Anterior cingulate cortex (tissue), 58 donors: ENCODE data around the gene CASTOR1.

Experiments used
- DNase-seq, 58 donors: peaks; one replicate each; lab custom pipeline; 2025; lab: John Stamatoyannopoulos, UW

The CASTOR1 gene

DNA sequence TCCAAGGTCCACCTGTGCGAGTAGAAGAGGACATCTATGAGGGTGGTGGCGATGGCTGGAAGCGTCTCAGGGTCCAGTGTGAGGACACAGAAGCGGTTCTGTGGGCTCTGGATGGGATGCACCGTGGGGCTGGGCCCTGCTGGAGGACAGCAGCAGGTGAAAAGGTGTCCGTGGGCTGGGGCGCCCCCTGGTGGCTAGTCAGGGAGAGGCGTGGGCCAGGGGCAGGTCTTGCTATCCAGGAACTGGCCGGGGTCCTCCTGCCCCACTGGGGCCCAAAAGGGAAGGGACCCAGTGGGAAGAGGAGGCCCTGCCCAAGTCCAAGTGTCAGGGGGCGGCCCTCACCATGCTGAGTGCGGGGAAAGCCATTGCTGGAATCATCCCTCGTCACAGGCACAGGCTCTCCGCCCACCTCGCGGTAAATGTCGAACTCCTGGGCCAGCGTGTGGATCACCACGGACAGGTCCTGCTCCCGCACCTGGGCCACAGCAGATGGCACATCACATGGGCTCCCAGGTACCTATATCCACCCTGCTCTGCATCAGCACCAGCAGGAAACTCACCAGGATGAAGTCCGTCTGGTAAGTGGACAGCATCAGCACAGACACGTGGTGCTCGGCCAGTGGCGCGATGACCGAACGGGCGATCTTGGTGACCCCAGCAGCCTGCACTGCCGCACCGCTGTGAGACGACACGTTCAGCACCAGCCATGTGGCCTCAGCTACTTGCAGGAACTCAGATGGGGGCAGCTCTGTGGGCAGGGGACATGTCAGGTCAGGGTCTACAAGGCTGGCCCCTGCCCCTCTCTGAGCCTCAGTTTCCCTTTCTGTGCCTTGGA is 2.3 kb downstream of the CASTOR1 start:
- DNase-seq, result peak in 28 of 58 donors; percentile 6 to 67 (median 30)

DNA sequence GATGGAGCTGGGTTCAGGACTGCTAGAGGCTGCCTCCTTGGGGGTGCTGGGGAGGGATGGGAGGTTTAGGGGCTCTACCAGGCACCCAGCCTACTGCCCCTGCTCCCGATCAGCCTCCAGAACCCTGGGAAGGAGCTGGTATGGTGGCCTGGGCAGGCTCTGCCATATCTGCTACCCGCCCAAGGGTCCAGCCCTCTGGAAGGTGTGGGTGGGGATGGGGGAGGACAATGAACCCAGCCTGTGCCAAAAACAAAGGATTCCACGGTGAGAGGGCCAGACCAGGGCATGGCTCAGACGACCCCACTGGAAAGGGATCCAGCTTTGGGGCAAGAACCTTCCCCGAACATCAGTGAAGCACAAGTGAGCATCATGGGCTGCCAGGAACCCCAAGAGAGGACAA is 3.0 kb downstream of the CASTOR1 start:
- DNase-seq, result no peak

DNA sequence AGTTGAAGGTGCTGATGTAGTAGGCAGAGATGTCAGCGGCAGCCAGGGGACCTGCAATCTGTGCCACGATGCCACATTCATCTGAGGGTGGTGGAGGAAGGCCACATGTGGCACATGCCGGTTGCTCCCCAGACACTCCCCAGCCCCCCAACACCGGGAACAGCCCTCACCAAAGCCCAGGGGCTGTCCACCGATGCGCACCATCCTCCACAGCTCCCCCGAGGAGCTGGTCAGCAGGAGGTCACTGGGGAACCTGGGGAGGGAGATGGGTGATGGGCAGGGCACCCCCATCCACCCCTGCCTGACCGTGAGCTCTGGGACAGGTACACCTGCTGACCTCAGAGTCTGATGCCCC is 3.5 kb downstream of the CASTOR1 start:
- DNase-seq, result no peak

DNA sequence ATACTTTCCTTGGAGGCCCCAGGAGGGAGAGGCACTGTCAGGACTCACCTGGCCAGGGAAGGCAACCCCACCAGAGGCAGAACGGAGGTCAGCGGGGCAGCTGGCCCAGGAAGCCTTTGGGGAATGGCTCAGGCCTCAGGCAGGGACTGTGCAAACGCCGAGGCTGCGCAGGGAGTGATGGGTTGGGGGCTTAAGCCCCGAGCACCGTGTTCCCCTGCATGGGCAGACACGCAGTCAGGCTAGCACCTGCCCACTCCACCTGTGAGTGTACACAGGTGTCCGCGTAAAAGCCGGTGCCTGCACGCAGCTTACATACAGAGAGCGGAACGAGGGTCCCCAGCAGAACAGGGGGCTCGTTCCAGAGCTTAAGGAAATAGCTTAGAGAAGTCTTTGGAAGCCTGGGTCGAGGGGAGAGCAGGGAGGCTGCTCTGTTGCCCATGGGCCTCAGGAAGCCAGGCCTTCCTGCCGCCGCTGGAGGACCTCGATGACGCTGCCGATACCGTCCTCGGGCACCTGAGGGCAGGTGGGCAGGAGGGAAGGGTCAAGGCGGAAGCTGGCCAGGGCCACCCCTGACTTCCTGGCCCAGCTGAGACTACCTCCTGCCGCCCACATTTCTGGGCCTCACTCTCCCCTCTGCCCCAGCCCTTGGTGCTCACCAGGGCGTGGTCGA is 4.0 kb downstream of the CASTOR1 start:
- no peak for DNase-seq

DNA sequence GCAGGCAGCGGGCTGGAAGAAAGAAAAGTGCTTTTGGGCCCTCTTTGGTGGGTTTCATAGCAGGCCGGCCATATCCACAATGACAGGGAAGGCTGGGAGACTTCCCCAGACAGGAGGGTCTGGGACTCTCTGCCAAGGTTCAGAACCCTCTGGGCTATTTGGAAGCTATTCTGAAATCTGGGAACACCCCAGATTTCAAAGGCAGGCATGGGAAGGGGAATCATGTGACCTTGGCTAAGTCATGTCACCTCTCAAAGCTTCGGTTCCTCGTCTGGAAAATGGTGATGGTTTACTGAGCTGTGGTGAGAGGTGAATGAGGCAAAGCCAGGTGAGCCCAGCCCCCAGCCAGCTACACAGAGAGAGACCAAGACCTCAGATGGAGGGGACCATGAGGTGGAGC is 4.6 kb downstream of the CASTOR1 start:
- DNase-seq, result no peak

DNA sequence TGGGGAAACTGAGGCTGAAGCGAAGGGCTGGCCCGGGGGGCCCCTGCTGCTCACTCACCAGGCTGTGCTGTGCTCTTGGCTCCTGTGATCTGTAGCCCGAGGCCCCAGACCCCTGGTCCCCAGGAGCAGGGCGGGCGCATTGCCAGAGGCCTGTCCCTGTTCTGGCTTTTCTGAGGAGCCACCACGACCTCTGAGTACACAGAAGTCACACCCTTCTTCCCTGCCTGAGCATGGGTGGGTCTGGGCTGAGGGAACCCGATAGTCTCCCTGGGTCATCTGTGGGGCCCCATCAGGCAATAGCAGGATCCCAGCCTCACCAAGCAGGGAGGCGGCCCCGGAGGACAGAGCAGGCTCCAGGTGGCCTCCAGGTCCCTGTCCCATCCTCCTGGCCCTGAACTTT is 5.1 kb downstream of the CASTOR1 start:
- no peak for DNase-seq

DNA sequence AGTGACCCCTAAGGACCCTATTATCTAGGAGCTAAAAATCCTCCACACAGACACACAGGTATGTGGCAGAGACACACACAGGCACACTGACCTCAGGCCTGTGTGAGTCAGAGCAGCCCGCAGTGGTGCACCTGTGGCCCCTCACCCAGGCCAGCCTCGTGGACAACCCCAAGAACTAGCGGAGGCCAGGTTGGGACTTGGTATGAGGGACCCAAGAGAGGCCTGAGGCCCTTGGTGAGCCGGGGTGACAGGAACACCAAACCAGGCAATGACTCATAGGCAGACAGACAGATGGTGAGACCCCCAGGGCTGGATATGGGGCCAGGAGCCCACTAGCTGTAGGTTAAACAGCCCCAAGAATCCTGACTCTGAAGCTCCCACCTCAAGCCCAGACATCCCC is 6.0 kb downstream of the CASTOR1 start:
- no peak for DNase-seq

DNA sequence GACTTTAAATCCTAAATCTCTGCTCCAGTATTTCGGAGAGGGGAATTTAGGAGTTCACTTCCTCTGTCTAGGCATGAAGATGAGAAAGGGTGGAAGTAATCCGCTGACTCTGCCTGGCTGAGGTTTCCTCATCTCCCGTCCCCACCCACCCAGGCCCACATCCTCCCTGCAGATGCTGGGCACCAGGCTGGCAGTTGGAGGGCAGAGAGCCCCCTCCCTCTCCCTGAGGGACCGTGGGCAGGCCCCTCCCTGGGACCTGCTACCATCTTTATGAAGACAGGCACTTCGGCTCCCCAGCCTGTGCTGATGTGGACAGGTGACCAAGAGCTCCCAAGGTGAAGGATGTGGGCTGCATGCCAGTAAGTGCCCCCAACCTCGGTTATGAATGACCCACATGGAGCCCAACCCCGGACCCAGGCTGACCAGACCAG is 6.7 kb downstream of the CASTOR1 start:
- DNase-seq, result no peak

DNA sequence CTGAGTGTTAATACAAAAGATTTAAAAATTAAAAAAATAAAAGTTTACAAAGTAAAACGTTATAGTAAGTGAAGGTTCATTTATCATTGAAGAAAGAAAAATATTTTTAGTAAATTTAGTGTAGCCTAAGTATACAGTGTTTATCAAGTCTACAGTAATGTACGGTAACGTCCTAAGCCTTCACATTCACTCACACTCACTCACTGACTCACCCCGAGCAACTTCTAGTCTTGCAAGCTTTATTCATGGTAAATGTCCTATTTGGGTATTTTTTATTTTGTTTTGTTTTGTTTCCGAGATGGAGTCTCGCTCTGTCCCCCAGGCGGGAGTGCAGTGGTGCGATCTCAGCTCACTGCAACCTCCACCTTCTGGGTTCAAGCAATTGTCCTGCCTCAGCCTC is 8.8 kb downstream of the CASTOR1 start:
- DNase-seq, result no peak

DNA sequence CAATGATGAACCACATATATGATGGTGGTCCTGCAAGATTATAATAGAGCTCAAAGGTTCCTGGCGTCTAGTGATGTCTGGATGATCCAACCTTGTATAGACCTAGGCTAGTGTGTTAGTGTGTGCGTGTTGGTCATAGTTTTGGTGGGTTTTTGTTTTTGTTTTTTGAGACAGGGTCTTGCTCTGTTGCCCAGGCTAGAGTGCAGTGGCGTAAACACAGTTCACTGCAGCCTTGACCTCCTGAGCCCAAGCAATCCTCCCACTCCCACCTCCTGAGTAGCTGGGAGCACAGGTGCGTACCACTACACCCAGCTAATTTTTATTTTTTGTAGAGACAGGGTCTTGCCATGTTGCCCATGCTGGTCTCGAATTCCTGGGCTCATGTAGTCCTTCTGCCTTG is 9.4 kb downstream of the CASTOR1 start:
- no peak for DNase-seq

DNA sequence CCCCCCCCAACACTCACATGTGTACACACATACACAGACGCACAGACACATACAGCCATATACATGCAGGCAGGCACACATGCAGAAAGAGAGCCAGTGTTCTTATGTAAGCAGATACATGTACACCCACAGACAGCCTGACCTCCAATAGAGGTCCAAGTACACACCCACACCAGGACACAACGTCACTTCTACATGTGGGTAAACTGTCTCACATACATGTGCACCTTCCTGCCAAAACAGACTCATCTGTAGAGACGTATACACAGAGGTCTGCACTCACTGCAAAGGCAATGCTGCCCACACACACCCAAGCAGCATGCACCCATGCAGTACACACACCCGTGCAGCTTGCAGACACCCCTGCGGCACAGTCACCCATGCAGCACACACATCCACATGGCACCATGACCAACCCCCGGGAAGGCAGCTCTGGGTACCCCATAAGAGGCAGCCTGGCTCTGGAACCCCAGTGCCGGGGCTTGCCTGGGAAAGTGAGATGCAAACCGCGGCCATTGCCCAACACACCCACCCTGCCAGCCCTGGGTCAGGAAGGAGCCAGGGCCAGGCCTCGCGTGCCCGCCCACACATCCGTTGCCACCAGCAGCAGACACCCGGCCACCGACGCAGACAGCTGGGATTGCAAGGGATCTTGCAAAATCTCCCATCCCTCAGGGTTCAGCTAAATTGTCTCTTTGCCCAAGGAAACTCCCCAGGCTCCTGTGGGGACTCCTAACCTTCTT is 10.1 kb downstream of the CASTOR1 start:
- DNase-seq, result peak in 15 of 58 donors; percentile 8 to 40 (median 21)

DNA sequence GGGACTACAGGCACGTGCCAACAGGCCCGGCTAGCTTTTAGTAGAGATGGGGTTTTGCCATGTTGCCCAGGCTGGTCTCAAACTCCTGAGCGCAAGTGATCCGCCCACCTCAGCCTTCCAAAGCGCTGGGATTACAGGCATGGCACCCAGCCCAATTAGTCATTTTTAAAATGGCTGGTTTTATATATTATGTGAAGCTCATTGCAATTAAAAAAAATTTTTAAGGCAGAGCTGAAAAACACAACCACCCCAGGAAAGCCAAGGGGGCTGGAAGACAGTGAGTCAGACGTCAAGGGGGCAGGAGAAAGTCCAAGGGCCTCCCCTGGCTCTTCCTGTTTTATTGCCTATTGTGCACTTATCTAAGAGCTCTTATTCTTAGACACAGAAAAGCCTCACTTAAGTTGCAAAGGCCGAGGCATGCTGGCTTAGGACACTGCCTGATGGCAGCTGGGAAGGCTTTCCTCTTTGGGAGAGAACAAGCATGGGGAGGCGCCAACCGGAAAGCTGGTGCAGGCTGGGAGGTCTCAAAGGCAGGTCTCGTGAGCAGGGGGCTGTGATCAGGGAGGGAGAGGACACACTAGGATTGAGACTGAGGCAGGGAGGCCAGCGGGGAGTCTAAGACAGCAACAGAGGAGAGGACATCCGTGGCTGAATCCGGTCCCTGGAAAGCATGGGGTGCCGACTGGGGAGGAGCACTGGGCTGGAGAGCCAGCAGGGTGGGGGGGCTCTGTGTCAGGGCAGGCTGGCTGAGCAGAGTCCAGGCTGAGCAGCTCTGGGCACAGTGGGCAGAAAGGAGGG is 11.6 kb downstream of the CASTOR1 start:
- DNase-seq, result peak in 22 of 58 donors; percentile 9 to 74 (median 40)

DNA sequence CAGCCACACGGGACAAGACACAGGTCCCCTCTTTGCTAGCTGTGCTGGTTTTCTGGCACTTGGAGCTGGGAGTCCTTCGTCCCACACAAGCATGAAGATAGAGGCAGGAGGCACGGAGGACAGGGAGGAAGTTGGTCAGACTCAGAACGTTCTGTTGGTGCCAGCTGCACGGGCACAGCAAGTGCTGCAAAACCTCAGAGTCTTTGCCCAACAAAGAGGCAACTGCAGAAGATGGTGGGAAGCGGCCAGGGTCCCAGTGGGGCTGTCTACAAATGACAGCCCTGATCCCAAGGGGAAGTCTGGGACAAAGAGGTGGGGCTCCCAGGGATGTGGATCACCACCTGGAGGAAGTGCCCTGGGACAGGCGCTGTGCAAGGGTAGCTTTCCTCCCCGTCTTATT is 13.3 kb downstream of the CASTOR1 start:
- DNase-seq, result no peak

DNA sequence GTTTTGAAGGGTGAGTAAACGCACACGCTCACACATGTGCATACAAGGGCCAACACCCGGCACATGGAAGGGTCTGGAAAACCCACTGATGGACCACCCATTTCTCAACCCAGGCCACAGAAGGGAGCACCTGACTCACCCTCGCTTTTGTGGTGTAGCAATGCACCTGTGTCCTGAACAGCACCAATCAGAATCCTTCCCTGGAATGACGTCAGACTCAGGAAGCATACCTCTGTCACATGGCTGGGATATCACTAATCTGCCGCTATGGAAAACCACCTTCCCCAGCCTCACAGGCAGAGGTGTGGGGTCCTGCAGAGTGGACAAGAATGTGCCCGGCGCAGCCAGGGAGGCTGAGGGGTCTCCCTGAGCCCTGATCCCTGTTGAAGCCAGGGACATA is 13.7 kb downstream of the CASTOR1 start:
- DNase-seq, result no peak

DNA sequence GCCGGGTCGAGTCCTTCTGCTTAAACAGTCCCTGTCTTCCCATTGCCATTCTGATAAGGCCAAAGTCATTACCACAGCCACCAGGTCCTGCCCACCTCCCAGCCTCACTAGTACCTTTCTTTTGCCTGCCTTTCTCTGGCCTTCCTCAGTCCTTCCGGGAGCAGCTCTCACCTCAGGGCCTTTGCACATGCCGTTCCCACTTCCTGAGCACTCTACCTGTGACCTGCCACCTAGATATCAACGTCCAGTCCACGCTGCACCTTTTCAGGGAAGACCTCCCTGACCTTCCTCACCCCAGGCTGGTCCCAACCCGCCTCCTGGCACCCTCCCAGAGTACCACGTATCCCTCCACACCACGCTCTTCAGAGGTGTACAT is 14.9 kb downstream of the CASTOR1 start:
- no peak for DNase-seq

DNA sequence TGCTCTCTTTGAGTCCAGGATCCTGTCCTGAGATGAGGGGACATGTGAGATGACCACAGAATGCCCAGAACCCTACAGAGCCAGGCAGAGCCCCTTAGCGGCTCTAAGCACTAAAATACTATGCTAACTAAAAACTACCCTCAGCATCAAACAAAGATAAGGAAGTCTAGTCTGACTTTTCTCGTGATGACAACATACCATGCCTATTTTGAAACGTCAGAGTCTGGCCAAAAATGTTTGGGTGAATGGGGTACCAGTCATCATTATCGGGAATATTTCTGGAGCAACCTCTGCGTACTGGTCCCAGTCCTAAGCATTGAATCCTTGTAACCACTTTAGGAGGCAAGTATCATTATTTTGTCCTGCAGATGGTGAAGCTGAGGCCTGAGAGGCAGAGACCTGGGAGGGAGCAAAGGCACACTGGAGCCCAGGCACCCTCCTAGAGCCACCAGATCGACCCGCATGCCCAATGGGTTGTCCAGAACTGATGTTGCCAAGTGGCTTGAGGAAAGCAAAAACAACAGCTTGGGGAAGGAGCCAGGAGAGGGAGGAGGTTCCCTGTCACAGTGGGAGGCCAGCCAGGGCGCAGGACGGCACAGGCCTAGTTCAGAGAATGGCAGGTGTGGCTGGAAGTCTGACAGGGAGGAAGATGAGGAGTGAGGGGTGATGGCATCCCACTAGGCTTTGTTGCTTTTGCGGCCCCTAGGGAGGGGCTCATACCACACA is 15.4 kb downstream of the CASTOR1 start:
- no peak for DNase-seq

DNA sequence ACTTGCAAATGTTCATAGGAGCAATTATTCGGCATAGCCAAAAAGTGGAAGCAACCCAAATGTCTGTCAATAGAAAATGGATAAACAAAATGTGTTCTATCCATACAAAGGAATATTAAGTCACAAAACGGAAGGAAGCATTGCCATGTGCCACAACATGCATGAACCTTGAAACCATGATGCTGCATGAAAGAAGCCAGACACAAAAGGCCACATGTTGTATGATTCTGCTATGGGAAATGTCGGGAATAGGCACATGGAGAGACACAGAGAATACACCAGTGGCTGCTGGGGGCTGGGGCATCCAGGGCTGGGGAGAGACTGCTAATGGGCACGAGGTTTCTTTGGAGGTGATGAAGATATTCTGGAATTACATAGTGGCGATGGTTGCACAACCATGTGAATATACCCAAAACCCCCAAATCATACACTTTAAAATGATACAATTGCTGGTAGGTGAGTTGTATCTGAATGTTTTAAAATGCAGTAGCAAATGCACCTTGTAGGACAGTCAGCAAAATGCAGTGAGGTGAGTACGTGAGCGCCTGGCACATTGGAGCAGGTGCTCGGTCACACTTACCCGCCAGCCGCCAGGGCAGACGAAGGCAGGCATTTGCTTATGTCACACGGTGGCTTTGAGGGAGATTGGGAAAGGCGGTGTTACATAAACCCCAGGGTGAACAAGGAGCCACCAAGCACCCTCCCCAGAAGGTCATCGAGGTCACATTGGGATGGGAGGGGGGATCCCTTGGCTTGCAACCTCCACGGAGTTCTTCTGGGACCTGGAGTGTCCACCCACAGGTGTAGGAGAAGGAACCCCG is 16.3 kb downstream of the CASTOR1 start:
- no peak for DNase-seq

DNA sequence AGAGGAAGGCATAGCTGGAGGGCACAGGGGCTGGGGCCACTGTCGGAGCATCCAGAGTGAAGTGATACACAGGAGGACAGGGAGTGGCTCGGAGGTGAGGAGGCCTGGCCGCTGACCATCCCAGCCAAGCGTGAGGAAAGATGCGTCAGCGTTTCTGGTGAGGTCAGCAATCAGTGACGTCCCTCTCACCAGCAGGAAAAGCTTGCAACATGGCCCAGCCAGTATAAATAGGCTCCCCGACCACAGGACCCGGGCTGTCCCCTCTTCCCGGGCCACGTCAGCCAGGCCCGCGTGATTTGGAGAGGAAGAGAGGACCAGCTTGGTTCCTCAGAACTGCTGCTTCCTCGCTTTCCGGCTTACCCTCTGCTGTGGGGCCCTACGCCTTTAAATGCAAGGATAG is 18.5 kb downstream of the CASTOR1 start:
- DNase-seq, result peak in 41 of 58 donors; percentile 14 to 72 (median 39)

DNA sequence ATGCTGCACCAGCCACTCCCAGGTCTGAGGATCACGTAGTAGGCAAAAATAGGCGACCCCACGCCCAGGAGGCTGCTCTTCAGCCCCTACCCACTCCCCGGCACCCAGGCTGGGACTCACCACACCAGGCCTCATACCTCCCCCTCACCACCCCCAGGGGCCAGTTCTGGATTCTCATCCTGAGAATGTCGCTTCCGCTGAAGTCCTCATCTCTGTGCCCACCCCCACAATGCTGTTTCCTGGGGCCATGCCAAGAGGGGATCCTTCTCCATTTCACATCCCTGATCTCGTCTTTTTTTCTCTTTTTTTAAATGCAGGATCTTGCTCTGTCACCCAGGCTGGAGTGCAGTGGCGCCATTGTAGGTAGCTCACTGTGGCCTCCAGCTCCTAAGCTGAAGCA is 21.0 kb downstream of the CASTOR1 start:
- DNase-seq, result no peak
